ENCODE measurements around the gene TNFSF8.

Gene TNFSF8

DNA sequence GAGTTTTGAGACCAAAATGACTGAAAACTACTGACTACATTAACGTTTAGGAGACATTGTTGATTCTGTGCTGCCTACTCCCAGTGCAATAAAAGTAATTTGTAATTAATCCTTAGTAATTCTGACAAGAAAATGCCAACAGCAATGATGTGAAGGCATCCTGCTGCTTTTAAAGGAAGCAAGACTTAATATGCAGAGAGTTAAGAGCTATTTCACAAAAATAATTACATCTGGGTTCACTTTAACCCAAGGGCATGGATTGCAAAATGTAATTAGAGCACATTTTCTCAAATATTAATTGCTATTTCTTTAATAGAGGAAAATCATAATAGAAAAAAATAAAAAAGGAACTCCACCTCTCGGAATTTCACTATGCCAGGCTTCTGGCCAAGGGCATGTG lies 22.7 kb upstream of the TNFSF8 start:
- TF ChIP-seq, protein P1, sequence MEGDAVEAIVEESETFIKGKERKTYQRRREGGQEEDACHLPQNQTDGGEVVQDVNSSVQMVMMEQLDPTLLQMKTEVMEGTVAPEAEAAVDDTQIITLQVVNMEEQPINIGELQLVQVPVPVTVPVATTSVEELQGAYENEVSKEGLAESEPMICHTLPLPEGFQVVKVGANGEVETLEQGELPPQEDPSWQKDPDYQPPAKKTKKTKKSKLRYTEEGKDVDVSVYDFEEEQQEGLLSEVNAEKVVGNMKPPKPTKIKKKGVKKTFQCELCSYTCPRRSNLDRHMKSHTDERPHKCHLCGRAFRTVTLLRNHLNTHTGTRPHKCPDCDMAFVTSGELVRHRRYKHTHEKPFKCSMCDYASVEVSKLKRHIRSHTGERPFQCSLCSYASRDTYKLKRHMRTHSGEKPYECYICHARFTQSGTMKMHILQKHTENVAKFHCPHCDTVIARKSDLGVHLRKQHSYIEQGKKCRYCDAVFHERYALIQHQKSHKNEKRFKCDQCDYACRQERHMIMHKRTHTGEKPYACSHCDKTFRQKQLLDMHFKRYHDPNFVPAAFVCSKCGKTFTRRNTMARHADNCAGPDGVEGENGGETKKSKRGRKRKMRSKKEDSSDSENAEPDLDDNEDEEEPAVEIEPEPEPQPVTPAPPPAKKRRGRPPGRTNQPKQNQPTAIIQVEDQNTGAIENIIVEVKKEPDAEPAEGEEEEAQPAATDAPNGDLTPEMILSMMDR (IDR thresholded peaks at IDR 0.05; ENCODE audit: insufficient read depth, missing control alignments): no peak
- FAIRE-seq: no peak
- DNase-seq (ENCODE audit: insufficient read length, low spot score): no peak

DNA sequence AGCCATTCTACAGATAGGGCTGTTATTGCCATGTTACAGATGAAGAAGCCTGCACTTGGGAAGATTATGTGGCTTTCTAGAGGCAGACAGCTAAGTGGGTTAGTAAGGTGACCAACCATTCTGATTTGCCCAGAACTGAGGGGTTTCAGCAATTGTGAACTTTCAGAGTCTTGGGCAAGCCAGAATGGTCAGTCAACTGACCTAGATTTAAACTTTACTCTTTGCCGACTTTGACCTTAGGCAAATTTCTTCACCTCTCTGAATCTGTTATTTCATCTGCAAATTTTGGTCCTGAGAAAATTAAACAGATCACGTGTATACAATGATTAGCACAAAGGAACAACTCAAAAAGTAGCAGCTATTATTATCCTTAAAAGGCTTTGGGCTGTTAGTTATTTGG lies 20.4 kb upstream of the TNFSF8 start:
- no peak for DNase-seq (ENCODE audit: insufficient read length, low spot score)
- TF ChIP-seq, protein P1 (IDR thresholded peaks at IDR 0.05; ENCODE audit: insufficient read depth, missing control alignments): no peak
- FAIRE-seq: no peak

DNA sequence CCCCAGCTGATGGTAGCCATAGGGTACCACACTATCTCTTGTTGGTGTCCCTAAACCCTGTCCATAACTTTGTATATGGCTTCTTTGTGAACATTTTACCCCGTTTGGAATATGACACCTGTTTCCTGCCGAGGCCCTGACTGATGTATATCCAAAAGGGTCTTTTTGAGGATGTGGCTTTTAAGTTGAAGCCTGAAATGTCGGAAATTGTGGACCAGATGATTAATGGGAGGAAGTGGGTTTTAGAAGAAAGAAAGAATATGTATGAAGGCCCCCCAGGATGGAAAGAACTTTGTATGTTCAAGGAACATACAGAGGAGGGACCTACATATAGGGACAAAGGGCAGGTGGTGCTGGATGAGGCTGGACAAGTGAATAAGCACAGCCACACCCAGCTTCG lies 16.7 kb upstream of the TNFSF8 start:
- FAIRE-seq (no peak), DNase-seq (ENCODE audit: insufficient read length, low spot score) (no peak)
- TF ChIP-seq, protein P1 (IDR thresholded peaks at IDR 0.05; ENCODE audit: insufficient read depth, missing control alignments): no peak

DNA sequence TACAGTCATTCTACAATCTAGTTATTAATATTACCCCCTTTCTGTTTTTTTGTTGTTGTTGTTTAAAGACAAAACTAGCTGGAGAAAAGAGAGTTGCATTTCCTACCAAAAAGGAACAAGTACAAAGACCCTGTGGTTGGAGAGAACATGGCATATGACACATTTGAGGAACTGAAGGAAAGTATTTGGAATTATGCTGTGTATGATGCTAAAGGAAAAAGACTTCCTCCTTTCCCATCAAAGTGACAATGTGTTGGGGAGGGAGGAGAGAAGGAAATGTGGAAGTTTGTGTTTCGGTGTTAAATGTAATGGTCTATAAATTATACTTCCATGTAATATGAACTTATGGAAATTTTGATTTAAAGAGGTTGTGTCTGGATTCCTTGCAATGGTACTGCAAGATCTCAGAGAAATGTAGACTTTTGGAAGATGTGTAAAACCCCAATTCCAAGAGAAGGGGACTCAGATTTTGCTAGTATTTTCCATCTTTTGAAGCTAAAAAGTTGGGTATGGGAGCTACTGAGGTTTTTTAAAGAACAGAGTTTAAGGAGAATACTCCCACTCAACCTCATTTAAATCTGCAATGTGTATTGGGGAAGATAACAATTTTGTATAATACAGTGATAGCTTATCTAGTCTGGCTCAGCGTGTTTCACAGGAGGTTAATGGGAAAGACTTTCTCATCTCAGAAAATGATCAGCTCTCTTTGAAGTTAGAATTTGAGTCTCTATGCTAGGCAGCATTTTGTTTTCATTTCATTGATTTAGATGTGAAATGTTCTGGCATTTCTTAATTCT lies 15.4 kb upstream of the TNFSF8 start:
- TF ChIP-seq, protein P1 (IDR thresholded peaks at IDR 0.05; ENCODE audit: insufficient read depth, missing control alignments): no peak
- FAIRE-seq (no peak), DNase-seq (ENCODE audit: insufficient read length, low spot score) (no peak)

DNA sequence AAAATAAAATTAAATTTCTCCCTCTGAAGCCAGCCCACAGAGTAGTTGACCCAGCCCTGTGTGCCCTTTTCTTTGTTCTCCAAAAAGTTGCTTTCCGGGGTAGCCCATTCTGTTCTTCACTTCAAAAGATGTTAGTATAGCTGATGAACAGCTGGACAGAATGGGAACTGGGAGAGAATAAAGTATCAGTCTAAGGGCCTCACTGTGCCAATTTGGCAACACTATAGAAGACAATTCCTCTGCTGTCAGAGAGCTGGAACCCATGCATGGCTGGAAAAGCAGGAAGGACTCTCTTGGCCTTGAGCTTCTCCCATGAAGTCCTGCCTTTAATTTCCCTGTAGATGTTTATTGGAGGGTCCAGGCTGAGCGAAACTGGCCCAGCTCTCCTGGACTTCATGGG lies 11.0 kb upstream of the TNFSF8 start:
- no peak for FAIRE-seq
- TF ChIP-seq, protein P1 (IDR thresholded peaks at IDR 0.05; ENCODE audit: insufficient read depth, missing control alignments): no peak
- DNase-seq (ENCODE audit: insufficient read length, low spot score): no peak

DNA sequence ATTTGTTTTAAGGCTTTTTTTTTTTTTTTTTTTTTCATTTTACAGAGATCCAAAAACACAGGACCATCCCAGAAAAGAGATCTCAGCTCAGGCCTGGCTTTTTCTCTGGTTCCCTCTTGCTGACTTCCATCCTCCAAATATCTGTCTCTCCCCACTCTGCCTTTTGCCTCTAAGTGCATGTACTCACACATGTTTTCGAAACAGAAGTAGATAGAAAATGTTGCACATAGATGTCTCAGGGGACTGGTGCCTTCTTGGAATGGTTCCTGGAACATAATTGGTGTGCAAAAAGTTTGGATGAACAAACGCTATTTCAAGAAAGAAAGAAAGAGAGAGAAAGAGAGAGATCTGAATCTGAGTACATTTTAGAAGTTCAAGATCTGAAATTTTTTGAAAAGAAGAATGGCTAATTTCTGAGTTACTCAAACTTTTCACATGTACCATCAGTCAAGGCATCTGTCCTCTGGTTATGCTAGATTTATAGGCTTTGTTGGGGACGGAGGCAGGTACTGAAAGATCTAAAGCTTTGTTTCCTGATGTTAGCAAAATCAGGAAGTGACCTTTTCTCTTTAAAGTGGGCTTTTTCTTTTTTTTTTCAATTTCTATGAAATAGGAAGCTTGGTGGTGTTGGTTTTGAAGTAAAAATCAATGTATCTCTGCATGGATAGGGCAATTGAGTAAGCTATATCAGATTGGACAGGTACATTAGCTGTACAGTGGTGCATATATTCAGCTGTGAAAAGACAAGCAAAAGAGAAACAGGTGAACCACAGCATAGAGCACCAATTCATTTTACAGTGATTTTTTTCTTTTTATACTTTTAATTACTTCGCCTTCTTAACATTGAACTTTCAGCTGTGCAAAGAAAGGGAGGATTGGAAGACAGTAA lies 8.5 kb upstream of the TNFSF8 start:
- DNase-seq (ENCODE audit: insufficient read length, low spot score) (no peak), FAIRE-seq (no peak)
- TF ChIP-seq, protein P1 (IDR thresholded peaks at IDR 0.05; ENCODE audit: insufficient read depth, missing control alignments): no peak
